H1 (cell line): ENCODE results near the gene DNAH10. TPM values are rescaled to one million over a fixed set of nuclear protein-coding genes. Genes with fewer than 3 reads are reported as not detected.

Experiments
- CTCF ChIA-PET: fragments of 300-600 bp; sonication (Branson Sonifier 250); formaldehyde crosslinking; loops from one replicate; lab custom pipeline; 2021; ENCODE audit not compliant: partially characterized antibody; lab: Charles Lee
- POLR2A ChIA-PET: fragments of 300-600 bp; sonication (Branson Sonifier 250); formaldehyde crosslinking; loops from one replicate; lab custom pipeline; 2021; ENCODE audit warnings: inconsistent platforms; ENCODE audit not compliant: partially characterized antibody; lab: Charles Lee
- DNase-seq, 2 experiments: peaks; one replicate each; pipeline versions ENCODE4 v3.0.0 to v3.0.0-alpha.2; 2010 to 2022; ENCODE audit warnings: low spot score in 2 of 2, low read depth in 1 of 2, mixed read lengths in 1 of 2
- FAIRE-seq: peaks from 2 replicates; lab custom pipeline; 2011; peaks lifted over from hg19 to GRCh38; lab: Jason Lieb, UNC
- H2AFZ ChIP-seq: 2 replicates; pipeline ENCODE4 v1.8.1; 2012; ENCODE audit warnings: low read length, inconsistent platforms
- H2AK5ac ChIP-seq: 2 replicates; pipeline ENCODE4 v1.6.1; 2013; ENCODE audit warnings: low read depth, low read length
- H2BK120ac ChIP-seq: replicated peaks from 2 replicates; pipeline ENCODE3; 2013; ENCODE audit warnings: low read depth, low read length, inconsistent platforms
- H2BK12ac ChIP-seq: 2 replicates; pipeline ENCODE4 v1.6.1; 2013; ENCODE audit warnings: low read depth, low read length
- H2BK15ac ChIP-seq: 2 replicates; pipeline ENCODE4 v1.6.1; 2013; ENCODE audit warnings: low read length
- H2BK20ac ChIP-seq: 2 replicates; pipeline ENCODE4 v1.6.1; 2013; ENCODE audit warnings: low read length
- H2BK5ac ChIP-seq: 2 replicates; pipeline ENCODE4 v1.6.1; 2013; ENCODE audit warnings: low read depth, low read length
- H3K14ac ChIP-seq: 2 replicates; pipeline ENCODE4 v1.6.1; 2013; ENCODE audit warnings: inconsistent platforms; ENCODE audit not compliant: insufficient read length
- H3K18ac ChIP-seq: 2 replicates; pipeline ENCODE4 v1.6.1; 2013; ENCODE audit warnings: low read length; ENCODE audit errors: extremely low read depth
- H3K23ac ChIP-seq: 2 replicates; pipeline ENCODE4 v1.6.1; 2013; ENCODE audit warnings: inconsistent platforms; ENCODE audit not compliant: insufficient read length
- H3K23me2 ChIP-seq: 2 replicates; pipeline ENCODE4 v1.6.1; 2013; ENCODE audit warnings: low read depth, low read length
- H3K27ac ChIP-seq: 2 replicates; pipeline ENCODE4 v1.6.1; 2011; ENCODE audit warnings: low read depth, low read length, inconsistent platforms
- H3K27me3 ChIP-seq, 4 experiments: replicated peaks in 1 of 4; 1 replicate in 1 of 4; 2 replicates in 3 of 4; pipeline versions ENCODE4 v1.6.1 to v1.8.1; 2011 to 2013; ENCODE audit warnings: low read length in 3 of 4, mild to moderate bottlenecking in 3 of 4, inconsistent platforms in 2 of 4, mixed read lengths in 2 of 4, moderate library complexity in 1 of 4; ENCODE audit not compliant: control insufficient read depth in 3 of 4, insufficient read depth in 3 of 4; ENCODE audit errors: extremely low read depth in 1 of 4
- H3K36me3 ChIP-seq, 4 experiments: 2 replicates each; pipeline versions ENCODE4 v1.6.1 to v1.8.1; 2011 to 2013; ENCODE audit warnings: mild to moderate bottlenecking in 4 of 4, low read length in 3 of 4, moderate library complexity in 2 of 4, control low read depth in 1 of 4, inconsistent platforms in 1 of 4; ENCODE audit not compliant: insufficient read depth in 4 of 4, control insufficient read depth in 2 of 4
- H3K4ac ChIP-seq: replicated peaks from 2 replicates; pipeline ENCODE3; 2013; ENCODE audit warnings: low read length, low read depth, mixed read lengths, inconsistent platforms; ENCODE audit not compliant: insufficient read length
- H3K4me1 ChIP-seq, 4 experiments: replicated peaks in 1 of 4; 1 replicate in 1 of 4; 2 replicates in 3 of 4; pipeline versions ENCODE4 v1.6.1 to v1.8.1; 2011 to 2013; ENCODE audit warnings: low read length in 3 of 4, inconsistent platforms in 2 of 4, mixed read lengths in 1 of 4; ENCODE audit not compliant: insufficient read depth in 4 of 4, control insufficient read depth in 3 of 4
- H3K4me2 ChIP-seq, 2 experiments: 2 replicates each; pipeline versions ENCODE4 v1.6.1 to v1.8.1; 2011 to 2013; ENCODE audit warnings: low read depth in 2 of 2, low read length in 2 of 2, control low read depth in 1 of 2, inconsistent platforms in 1 of 2, mild to moderate bottlenecking in 1 of 2; ENCODE audit not compliant: insufficient read depth in 1 of 2
- H3K4me3 ChIP-seq, 4 experiments: fragments of 200-600, 300-600 bp in 1 of 4; sonication (generic), shearing (Covaris generic), sonication (Bioruptor Twin) in 1 of 4; 2 replicates each; pipeline versions ENCODE4 v1.5.1 to v1.8.1; 2011 to 2016; ENCODE audit warnings: low read length in 4 of 4, low read depth in 3 of 4, control low read depth in 2 of 4, inconsistent platforms in 2 of 4, mild to moderate bottlenecking in 2 of 4, mixed read lengths in 1 of 4, moderate library complexity in 1 of 4; ENCODE audit not compliant: insufficient read depth in 2 of 4; ENCODE audit errors: extremely low read depth in 1 of 4
- H3K56ac ChIP-seq: replicated peaks from 2 replicates; pipeline ENCODE3; 2013; ENCODE audit warnings: low read depth, mild to moderate bottlenecking, mixed read lengths, low read length, inconsistent platforms; ENCODE audit not compliant: insufficient read length
- H3K79me1 ChIP-seq: 2 replicates; pipeline ENCODE4 v1.6.1; 2013; ENCODE audit warnings: low read depth, low read length, control low read depth
- H3K79me2 ChIP-seq, 2 experiments: 2 replicates each; pipeline versions ENCODE4 v1.6.1 to v1.8.1; 2012 to 2013; ENCODE audit warnings: low read length in 2 of 2, mild to moderate bottlenecking in 2 of 2, inconsistent platforms in 1 of 2; ENCODE audit not compliant: insufficient read depth in 2 of 2, control insufficient read depth in 1 of 2
- H3K9ac ChIP-seq, 4 experiments: replicated peaks in 1 of 4; 1 replicate in 1 of 4; 2 replicates in 3 of 4; pipeline versions ENCODE4 v1.6.1 to v1.8.1; 2011 to 2013; ENCODE audit warnings: low read depth in 3 of 4, low read length in 3 of 4, control low read depth in 2 of 4, mild to moderate bottlenecking in 2 of 4, moderate library complexity in 2 of 4, inconsistent platforms in 1 of 4; ENCODE audit errors: extremely low read depth in 1 of 4
- H3K9me3 ChIP-seq, 2 experiments: 2 replicates each; pipeline versions ENCODE4 v1.6.1 to v1.8.1; 2012 to 2013; ENCODE audit warnings: mild to moderate bottlenecking in 2 of 2, moderate library complexity in 2 of 2, control low read depth in 1 of 2, inconsistent platforms in 1 of 2, low read depth in 1 of 2, low read length in 1 of 2, mixed read lengths in 1 of 2; ENCODE audit not compliant: insufficient read depth in 2 of 2
- H4K20me1 ChIP-seq, 2 experiments: replicated peaks in 1 of 2; 2 replicates each; pipeline versions ENCODE3 to v1.8.1; 2011 to 2013; ENCODE audit warnings: inconsistent platforms in 2 of 2, low read length in 2 of 2, mild to moderate bottlenecking in 1 of 2; ENCODE audit not compliant: insufficient read depth in 2 of 2, control insufficient read depth in 1 of 2
- H4K5ac ChIP-seq: 2 replicates; pipeline ENCODE4 v1.6.1; 2013; ENCODE audit warnings: low read length, low read depth, mixed read lengths, inconsistent platforms; ENCODE audit not compliant: insufficient read length
- H4K8ac ChIP-seq: 2 replicates; pipeline ENCODE4 v1.8.0; 2013; ENCODE audit warnings: mild to moderate bottlenecking, moderate library complexity, low read length, inconsistent platforms; ENCODE audit not compliant: insufficient read depth; ENCODE audit errors: extremely low read depth
- H4K91ac ChIP-seq: replicated peaks from 2 replicates; pipeline ENCODE3; 2013; ENCODE audit warnings: low read length, mixed read lengths, inconsistent platforms; ENCODE audit not compliant: insufficient read length
- BCL11A ChIP-seq, 2 experiments: IDR thresholded peaks; one replicate each; pipeline ENCODE4 v1.6.1; 2011; ENCODE audit warnings: low read depth in 2 of 2, low read length in 2 of 2, mild to moderate bottlenecking in 2 of 2
- CBX8 ChIP-seq: fragments of 300-800, 300-1000 bp; sonication (generic); IDR thresholded peaks from 2 replicates; pipeline ENCODE4 v1.7.1; 2016; ENCODE audit warnings: low read depth, low read length, borderline replicate concordance
- GABPA ChIP-seq: IDR thresholded peaks from 2 replicates; pipeline ENCODE4 v1.6.1; 2011; ENCODE audit warnings: mild to moderate bottlenecking, low read length, moderate library complexity, borderline replicate concordance; ENCODE audit not compliant: insufficient read depth
- POU5F1 ChIP-seq: IDR thresholded peaks from 2 replicates; pipeline ENCODE4 v1.6.1; 2011; ENCODE audit warnings: low read depth, mild to moderate bottlenecking, low read length, moderate library complexity
- SIRT6 ChIP-seq: IDR thresholded peaks from one replicate; pipeline ENCODE4 v1.7.1; 2012; ENCODE audit warnings: low read length, inconsistent platforms
- SP2 ChIP-seq: IDR thresholded peaks from 2 replicates; pipeline ENCODE4 v1.6.1; 2012; ENCODE audit warnings: mild to moderate bottlenecking, low read length, inconsistent platforms
- SUZ12 ChIP-seq: fragments of 200-600 bp; sonication (generic); IDR thresholded peaks from 2 replicates; pipeline ENCODE4 v1.6.1; 2012; ENCODE audit warnings: mild to moderate bottlenecking, inconsistent platforms, low read length, moderate library complexity, mixed read lengths
- TEAD4 ChIP-seq: IDR thresholded peaks from 2 replicates; pipeline ENCODE4 v1.6.1; 2012; ENCODE audit warnings: low read depth, low read length, inconsistent platforms, mixed read lengths
- WGBS, 2 experiments: shearing (Covaris generic) in 1 of 2; methylation state at CpG; one replicate each; pipeline versions ENCODE4 v1.1.6 to v1.1.7; 2013 to 2015; ENCODE audit warnings: low lambda C conversion rate in 2 of 2, mixed read lengths in 2 of 2, inconsistent platforms in 1 of 2, low coverage in 1 of 2, missing lambda C conversion rate in 1 of 2; ENCODE audit not compliant: insufficient replicate concordance in 2 of 2, insufficient coverage in 1 of 2, insufficient read length in 1 of 2; ENCODE audit errors: extremely low coverage in 1 of 2, missing lambda C conversion rate in 1 of 2; 5-methylcytosine and 5-hydroxymethylcytosine counted together
- polyA plus RNA-seq, 7 experiments: library from polyadenylated mRNA; depleted of rRNA in 3 of 7; stranded (reverse) in 5 of 7; unstranded in 2 of 7; fragments of >200 nt in 5 of 7; fragments of 200-250 nt in 2 of 7; gene quantifications; 1 replicate in 5 of 7; 2 replicates in 1 of 7; 4 replicates in 1 of 7; pipeline versions ENCODE4 v1.2.1 to v1.2.3, GENCODE V29; 2011 to 2013; ENCODE audit warnings: missing spikeins in 2 of 7, mixed read lengths in 2 of 7
- total RNA-seq: library from RNA; stranded (reverse); fragmentation: NEBNext Ultra II Directional; extraction: Animal tissue kit (Norgen Biotek cat#: 25700); gene quantifications from 2 replicates; pipeline ENCODE4 v1.2.1, GENCODE V29; 2021
- TF ChIP-seq, protein P1 (sequence below), 3 experiments: IDR thresholded peaks; 1 replicate in 2 of 3; 2 replicates in 1 of 3; pipeline versions ENCODE4 v1.5.1 to v1.6.1; 2011; ENCODE audit warnings: low read length in 3 of 3, mild to moderate bottlenecking in 3 of 3, inconsistent platforms in 2 of 3, low read depth in 1 of 3, moderate library complexity in 1 of 3; ENCODE audit not compliant: insufficient read depth in 1 of 3; ENCODE audit errors: control extremely low read depth in 1 of 3
- TF ChIP-seq, protein P2 (sequence below): IDR thresholded peaks from 2 replicates; pipeline ENCODE4 v1.6.1; 2011; ENCODE audit warnings: low read depth, mild to moderate bottlenecking, low read length; ENCODE audit not compliant: insufficient read depth

Gene DNAH10
- total and polyA plus RNA-seq, 2 of the 8 experiments (the other 6 are each of a cell fraction or from before 2014, with no cell fraction given), result 0.02 to 0.24 TPM

DNA sequence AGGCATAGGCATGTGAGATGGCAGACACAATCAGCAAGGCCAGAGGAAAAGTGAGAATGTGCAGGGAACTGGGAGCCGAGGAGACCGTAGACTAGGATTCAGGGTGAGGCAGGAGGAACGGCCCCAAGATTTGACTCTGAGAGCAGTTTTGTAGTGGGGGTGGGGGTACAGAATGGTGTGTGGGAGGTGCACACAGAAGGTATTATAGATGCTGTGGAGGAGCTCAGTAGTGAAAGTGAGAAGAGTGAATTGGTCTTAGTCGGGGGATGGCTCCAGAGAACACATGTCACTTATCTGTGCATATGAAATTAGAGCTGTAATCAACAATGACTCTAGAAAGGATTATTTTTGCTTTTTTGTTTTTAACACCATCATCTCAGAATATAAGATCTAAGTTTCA, 222.8 kb downstream of the DNAH10 start:
- TF ChIP-seq SUZ12 (no peak), BCL11A (IDR thresholded peaks at IDR 0.05; ENCODE audit: low read depth in 2 of 2, low read length in 2 of 2) (no peak), SP2 (no peak), GABPA (no peak), CBX8 (no peak), SIRT6 (no peak), TEAD4 (no peak), POU5F1 (no peak)
- TF ChIP-seq, protein P1, sequence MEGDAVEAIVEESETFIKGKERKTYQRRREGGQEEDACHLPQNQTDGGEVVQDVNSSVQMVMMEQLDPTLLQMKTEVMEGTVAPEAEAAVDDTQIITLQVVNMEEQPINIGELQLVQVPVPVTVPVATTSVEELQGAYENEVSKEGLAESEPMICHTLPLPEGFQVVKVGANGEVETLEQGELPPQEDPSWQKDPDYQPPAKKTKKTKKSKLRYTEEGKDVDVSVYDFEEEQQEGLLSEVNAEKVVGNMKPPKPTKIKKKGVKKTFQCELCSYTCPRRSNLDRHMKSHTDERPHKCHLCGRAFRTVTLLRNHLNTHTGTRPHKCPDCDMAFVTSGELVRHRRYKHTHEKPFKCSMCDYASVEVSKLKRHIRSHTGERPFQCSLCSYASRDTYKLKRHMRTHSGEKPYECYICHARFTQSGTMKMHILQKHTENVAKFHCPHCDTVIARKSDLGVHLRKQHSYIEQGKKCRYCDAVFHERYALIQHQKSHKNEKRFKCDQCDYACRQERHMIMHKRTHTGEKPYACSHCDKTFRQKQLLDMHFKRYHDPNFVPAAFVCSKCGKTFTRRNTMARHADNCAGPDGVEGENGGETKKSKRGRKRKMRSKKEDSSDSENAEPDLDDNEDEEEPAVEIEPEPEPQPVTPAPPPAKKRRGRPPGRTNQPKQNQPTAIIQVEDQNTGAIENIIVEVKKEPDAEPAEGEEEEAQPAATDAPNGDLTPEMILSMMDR (IDR thresholded peaks at IDR 0.05; ENCODE audit: control extremely low read depth in 1 of 3, insufficient read depth in 1 of 3, low read depth in 1 of 3, low read length in 3 of 3), result no peak
- TF ChIP-seq, protein P2, sequence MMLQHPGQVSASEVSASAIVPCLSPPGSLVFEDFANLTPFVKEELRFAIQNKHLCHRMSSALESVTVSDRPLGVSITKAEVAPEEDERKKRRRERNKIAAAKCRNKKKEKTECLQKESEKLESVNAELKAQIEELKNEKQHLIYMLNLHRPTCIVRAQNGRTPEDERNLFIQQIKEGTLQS, result no peak
- DNase-seq (no peak), FAIRE-seq (no peak)
- H2BK5ac ChIP-seq, result no peak overlapping the region
- H3K79me1 ChIP-seq, result no peaks in the 10 kb centered on the region; the same call in 1 of the 2 replicates
- no peak overlapping the region for H3K27ac ChIP-seq
- no peak overlapping the region for H2BK120ac ChIP-seq
- no peak overlapping the region for H2BK15ac ChIP-seq
- H4K20me1 ChIP-seq, result peaks cover 7 to 15% of the 10 kb centered on the region in 2 experiments
- H3K9me3 ChIP-seq, result no peaks in the 10 kb centered on the region
- H2AFZ ChIP-seq, result no peak overlapping the region
- ChIA-PET POLR2A (no interaction called here), CTCF (interaction anchor here (0.9 to 3.2 kb wide), 14 partner anchors 9 to 184 kb away, joined by 3 to 13 read pairs (median 5); no protein-coding TSS in a partner anchor)
- H3K9ac ChIP-seq, result no peak overlapping the region
- no peak overlapping the region for H2BK12ac ChIP-seq
- H3K4me1 ChIP-seq, result no peaks in the 10 kb centered on the region
- H4K5ac ChIP-seq, result no peak overlapping the region
- H3K4me3 ChIP-seq, result no peak overlapping the region
- no peak overlapping the region for H2BK20ac ChIP-seq
- no peak overlapping the region for H3K18ac ChIP-seq
- H3K56ac ChIP-seq, result no peak overlapping the region
- no peak overlapping the region for H2AK5ac ChIP-seq
- H3K14ac ChIP-seq, result no peak overlapping the region
- H3K23ac ChIP-seq, result no peak overlapping the region
- H3K36me3 ChIP-seq, result no peaks in the 10 kb centered on the region; a peak in 1 of 8 replicates
- H3K27me3 ChIP-seq, result no peaks in the 10 kb centered on the region
- H3K23me2 ChIP-seq, result no peaks in the 10 kb centered on the region
- H4K91ac ChIP-seq, result no peak overlapping the region
- WGBS, 2 experiments, result 95% methylated on average over 4 of the region's 4 CpGs; no CpG with 5 or more reads in 1 of the 2 experiments
- no peak overlapping the region for H4K8ac ChIP-seq
- no peak overlapping the region for H3K4me2 ChIP-seq
- no peak overlapping the region for H3K4ac ChIP-seq
- no peaks in the 10 kb centered on the region for H3K79me2 ChIP-seq
